Astrocyte of the cerebellum (primary cell): ENCODE data around the gene ZNF780A.

Experiments used
- DNase-seq: peaks from one replicate; pipeline ENCODE4 v3.0.0-alpha.2; 2011; ENCODE audit warnings: low read depth
- H3K4me3 ChIP-seq: 2 replicates; pipeline ENCODE4 v1.5.1; 2011; ENCODE audit warnings: mild to moderate bottlenecking, low read depth, low read length, moderate library complexity
- in situ Hi-C: cut with HindIII; loops from 2 replicates; pipeline ENCODE4 v1.10.0; 2017; ENCODE audit warnings: low sequenced_read_pairs
- TF ChIP-seq, protein P1 (sequence below): IDR thresholded peaks from 2 replicates; pipeline ENCODE4 v1.5.1; 2012; ENCODE audit warnings: low read length, low read depth, moderate library complexity, mild to moderate bottlenecking; ENCODE audit errors: missing control alignments

The ZNF780A gene

DNA sequence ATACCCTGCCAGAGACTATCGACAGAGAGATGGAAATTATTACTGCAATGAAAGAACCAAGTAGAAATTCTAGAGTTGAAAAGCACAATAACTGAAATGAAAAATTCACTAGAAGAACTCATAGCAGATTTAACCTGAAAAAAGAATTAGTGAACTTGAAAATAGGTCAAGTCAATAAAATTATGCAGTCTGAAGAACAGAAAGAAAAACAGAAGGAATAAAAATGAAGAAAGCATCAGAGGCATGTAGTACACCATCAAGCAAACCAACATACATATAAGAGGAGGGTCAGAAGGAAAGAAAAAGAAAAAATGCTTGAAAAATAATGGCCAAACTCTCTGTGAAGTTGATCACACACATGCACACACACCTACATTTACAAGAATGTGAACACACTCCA, 31.1 kb downstream of the ZNF780A start:
- in situ Hi-C loops: loop anchor here (5.0 kb wide), 1 partner anchor 37 kb away; no protein-coding TSS in a partner anchor

DNA sequence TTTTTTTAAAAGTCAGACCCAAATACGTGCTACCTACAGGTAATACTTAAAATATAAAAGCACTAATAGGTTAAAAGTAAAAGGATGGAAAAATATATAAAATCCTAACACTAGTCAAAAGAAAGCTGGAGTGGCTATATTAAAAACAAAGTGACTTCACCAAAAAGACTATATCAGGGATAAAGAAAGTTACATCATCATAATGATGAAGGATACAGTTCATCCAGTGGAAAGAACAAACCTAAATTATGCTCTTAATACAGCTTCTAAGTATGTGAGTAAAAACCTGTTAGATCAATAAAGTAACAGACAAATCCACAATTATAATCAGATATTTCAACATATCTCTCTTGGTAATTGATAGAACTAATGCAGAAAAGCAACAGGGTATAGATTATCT, 33.6 kb downstream of the ZNF780A start:
- TF ChIP-seq, protein P1, sequence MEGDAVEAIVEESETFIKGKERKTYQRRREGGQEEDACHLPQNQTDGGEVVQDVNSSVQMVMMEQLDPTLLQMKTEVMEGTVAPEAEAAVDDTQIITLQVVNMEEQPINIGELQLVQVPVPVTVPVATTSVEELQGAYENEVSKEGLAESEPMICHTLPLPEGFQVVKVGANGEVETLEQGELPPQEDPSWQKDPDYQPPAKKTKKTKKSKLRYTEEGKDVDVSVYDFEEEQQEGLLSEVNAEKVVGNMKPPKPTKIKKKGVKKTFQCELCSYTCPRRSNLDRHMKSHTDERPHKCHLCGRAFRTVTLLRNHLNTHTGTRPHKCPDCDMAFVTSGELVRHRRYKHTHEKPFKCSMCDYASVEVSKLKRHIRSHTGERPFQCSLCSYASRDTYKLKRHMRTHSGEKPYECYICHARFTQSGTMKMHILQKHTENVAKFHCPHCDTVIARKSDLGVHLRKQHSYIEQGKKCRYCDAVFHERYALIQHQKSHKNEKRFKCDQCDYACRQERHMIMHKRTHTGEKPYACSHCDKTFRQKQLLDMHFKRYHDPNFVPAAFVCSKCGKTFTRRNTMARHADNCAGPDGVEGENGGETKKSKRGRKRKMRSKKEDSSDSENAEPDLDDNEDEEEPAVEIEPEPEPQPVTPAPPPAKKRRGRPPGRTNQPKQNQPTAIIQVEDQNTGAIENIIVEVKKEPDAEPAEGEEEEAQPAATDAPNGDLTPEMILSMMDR: no peak
- H3K4me3 ChIP-seq: no peak overlapping the region
- in situ Hi-C loops: loop anchor here (5.0 kb wide), 1 partner anchor 35 kb away; no protein-coding TSS in a partner anchor
- DNase-seq: no peak

More for the DNA sequence above, 31.1 kb downstream of the ZNF780A start:
- DNase-seq: no peak
- H3K4me3 ChIP-seq: no peak overlapping the region
- TF ChIP-seq, protein P1: no peak

DNA sequence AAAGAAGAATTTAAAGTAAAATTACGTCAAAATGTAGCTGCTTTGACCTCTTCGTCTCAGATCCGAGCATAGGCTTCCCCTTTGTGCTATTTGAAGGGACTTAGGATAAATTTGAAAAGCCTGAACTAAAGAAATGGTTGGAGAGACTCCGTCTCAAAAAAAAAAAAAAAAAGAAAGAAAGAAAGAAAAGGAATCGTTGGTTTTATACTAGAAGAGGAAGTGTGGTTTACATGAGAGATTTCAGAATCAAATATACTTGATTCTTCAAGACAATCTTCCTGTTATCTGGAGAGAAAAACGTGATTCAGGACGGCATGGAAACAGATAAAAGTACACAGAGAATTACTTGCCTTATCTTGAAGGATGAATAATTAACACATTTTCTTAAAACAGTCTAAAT, 34.2 kb downstream of the ZNF780A start:
- DNase-seq: no peak
- peak overlapping the region; percentile 78 for H3K4me3 ChIP-seq
- in situ Hi-C loops: loop anchor here (5.0 kb wide), 1 partner anchor 34 kb away; no protein-coding TSS in a partner anchor
- TF ChIP-seq, protein P1: no peak

DNA sequence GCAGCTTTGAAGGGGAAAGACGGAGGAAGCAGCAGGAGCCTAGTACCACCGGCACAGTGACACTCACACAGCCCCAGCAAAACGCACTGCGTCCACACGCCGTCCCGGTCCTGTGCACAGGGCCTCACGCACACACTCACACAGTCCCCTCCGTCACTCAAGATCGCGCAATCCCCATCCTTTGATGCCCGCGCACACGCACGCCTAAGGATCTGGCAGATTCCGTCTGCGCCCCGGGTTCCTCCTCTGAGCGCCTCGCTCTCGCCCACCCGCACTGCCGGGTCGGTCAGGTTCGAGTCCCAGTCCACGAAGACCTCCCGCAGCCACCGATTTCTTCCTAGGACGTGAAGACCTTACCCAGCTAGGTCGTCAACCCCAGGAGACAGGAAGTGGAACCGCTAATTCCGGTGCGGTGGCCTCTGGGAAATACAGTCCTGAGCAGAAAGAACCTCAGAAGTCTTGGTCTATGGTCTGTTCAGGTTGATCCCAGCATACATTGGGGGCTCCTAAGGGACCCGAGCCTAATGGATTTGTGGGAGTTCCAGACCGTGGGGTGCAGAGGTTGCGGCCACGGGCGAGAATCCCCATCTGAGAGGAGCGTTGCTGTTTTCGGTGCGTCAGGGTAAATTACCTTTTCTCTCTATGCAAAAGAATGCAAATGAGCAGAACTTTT, 34.8 kb downstream of the ZNF780A start, which contains the start of gene ZNF780B:
ZNF780B (minus strand) TSS at position 400 of the 673 bp plus-strand sequence. CDS start 5,899 bp downstream, outside the sequence.
- TF ChIP-seq, protein P1: no peak
- H3K4me3 ChIP-seq: peak within 1 kb of the TSS; percentile 78
- DNase-seq: peak; percentile 4
- in situ Hi-C loops: loop anchor here (5.0 kb wide), 1 partner anchor 34 kb away; no protein-coding TSS in a partner anchor

DNA sequence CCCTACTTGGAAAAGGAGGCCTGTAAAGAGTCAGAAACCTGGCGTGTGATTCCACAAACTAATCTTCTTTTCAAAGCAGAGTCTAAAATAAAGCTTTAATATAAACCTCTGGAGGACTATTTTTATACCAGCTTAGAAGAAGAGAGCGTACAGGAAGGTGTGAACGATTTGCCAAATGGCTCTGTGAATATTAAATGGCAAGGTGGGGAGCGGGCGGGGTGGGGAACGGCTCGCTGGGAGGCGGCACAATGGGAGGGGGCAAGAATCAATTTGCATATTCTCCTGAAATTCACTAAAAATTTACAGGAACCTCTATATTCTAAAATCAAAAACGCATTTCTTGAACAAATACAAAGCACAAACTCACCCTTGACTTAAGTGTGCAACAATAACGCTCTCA, 35.7 kb downstream of the ZNF780A start:
- TF ChIP-seq, protein P1: no peak
- in situ Hi-C loops: loop anchor here (5.0 kb wide), 1 partner anchor 33 kb away; no protein-coding TSS in a partner anchor
- no peak for DNase-seq
- H3K4me3 ChIP-seq: peak overlapping the region; percentile 78

DNA sequence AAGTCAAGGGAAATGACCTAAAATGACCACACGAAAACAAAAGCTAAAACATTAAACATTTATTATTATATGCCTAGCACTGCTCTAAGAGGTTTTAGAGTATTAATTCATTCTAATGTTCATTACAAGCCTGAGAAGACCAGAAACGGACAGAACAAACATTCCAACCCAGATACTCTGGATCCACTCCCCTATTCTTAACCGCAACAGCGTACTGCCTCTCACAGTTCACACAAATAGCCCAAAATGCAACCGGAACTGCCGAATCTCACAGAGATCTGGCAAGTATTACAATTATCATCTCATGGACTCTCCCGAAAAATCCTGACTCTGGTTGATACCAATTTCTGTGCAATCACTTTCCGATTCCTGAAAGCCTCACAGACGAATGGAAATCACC, 36.1 kb downstream of the ZNF780A start:
- no peak overlapping the region for H3K4me3 ChIP-seq
- no peak for DNase-seq
- TF ChIP-seq, protein P1: no peak
- in situ Hi-C loops: loop anchor here (5.0 kb wide), 1 partner anchor 32 kb away; no protein-coding TSS in a partner anchor
